PFSK-1 (cell line): ENCODE results near the gene RHBDD2.

Experiments used
- FOXP2 ChIP-seq: optimal IDR thresholded peaks from 2 replicates; pipeline ENCODE3; 2011; ENCODE audit warnings: borderline replicate concordance, control low read depth, inconsistent platforms; ENCODE audit not compliant: insufficient read depth; ENCODE audit errors: extremely low read length, extremely low read depth
- POLR2AphosphoS5 ChIP-seq: IDR thresholded peaks from 2 replicates; pipeline ENCODE4 v1.6.1; 2012; ENCODE audit warnings: low read depth, mild to moderate bottlenecking, control low read depth, low read length, moderate library complexity
- REST ChIP-seq, 2 experiments: IDR thresholded peaks; 2 replicates each; pipeline versions ENCODE4 v1.6.1 to v1.8.0; 2011 to 2012; ENCODE audit warnings: low read depth in 2 of 2, low read length in 2 of 2, control low read depth in 1 of 2, inconsistent platforms in 1 of 2, mild to moderate bottlenecking in 1 of 2, moderate library complexity in 1 of 2; ENCODE audit not compliant: insufficient read depth in 1 of 2
- SIN3A ChIP-seq: IDR thresholded peaks from 2 replicates; pipeline ENCODE4 v1.6.1; 2012; ENCODE audit warnings: mild to moderate bottlenecking, low read length, moderate library complexity, borderline replicate concordance; ENCODE audit not compliant: insufficient read depth
- TAF1 ChIP-seq: IDR thresholded peaks from 2 replicates; pipeline ENCODE4 v1.6.1; 2012; ENCODE audit warnings: low read length, control low read depth, borderline replicate concordance; ENCODE audit not compliant: insufficient read depth

GRCh38 chr7:75888464-75889222 lies 9.8 kb downstream of the RHBDD2 start:
- TF ChIP-seq REST (IDR thresholded peaks at IDR 0.05; ENCODE audit: insufficient read depth in 1 of 2, low read depth in 2 of 2, low read length in 2 of 2): no peak
- TF ChIP-seq TAF1: no peak
- no peak for TF ChIP-seq SIN3A
- no peak for TF ChIP-seq POLR2AphosphoS5
- TF ChIP-seq FOXP2: no peak
